Spleen (tissue), 7 donors: ENCODE measurements around the gene NRXN3.

ENCODE experiments used
- POLR2A ChIP-seq, 3 donors: fragments of 450-650 bp; IDR thresholded peaks; one replicate each; pipeline ENCODE4 v1.5.1; 2017; ENCODE audit warnings: antibody characterized with exemption in 3 of 3, mild to moderate bottlenecking in 1 of 3
- POLR2AphosphoS5 ChIP-seq, 3 donors: sonication (generic); formaldehyde crosslinking; IDR thresholded peaks; one replicate each; pipeline ENCODE4 v1.5.1; 2017; ENCODE audit warnings: antibody characterized with exemption in 3 of 3
- TF ChIP-seq, protein P1 (sequence below), 11 experiments: fragments of 200-600 bp in 7 of 11; fragments of 450-650 bp in 4 of 11; sonication (generic) in 4 of 11; IDR thresholded peaks in 8 of 11; conservative IDR thresholded peaks in 3 of 11; 1 replicate in 7 of 11; 2 replicates in 4 of 11; pipeline versions ENCODE4 v1.4.0 to v1.8.0; 2016 to 2021; ENCODE audit warnings: antibody characterized with exemption in 11 of 11, inconsistent platforms in 4 of 11, mild to moderate bottlenecking in 1 of 11
- donor health status: DM: no; HTN: no; CAD: no; lungs with moderate emphysema.
- donor health status: DM: no; HTN: no; CAD: no.
- donor health status: DM: no; HTN: no; CAD: no.

DNA sequence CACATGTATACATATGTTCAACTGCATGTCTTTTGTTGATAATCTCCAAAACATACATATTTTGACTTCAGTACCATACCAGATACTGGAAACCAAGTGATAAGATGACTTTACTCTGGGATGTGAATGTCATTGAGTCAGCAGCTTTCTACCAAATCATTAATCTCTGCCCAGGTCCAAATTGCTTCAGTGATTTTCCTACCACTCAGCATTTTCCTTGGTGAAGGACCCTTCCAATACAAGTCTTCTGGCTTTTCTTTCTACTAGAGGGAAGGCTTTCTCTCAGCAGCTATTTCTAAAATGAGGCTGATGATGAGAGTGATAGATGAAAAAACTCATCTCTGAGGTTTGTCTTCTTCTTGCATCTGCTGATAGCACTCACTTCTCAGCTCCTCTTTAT lies 1008.5 kb downstream of the NRXN3 start:
- TF ChIP-seq, protein P1, sequence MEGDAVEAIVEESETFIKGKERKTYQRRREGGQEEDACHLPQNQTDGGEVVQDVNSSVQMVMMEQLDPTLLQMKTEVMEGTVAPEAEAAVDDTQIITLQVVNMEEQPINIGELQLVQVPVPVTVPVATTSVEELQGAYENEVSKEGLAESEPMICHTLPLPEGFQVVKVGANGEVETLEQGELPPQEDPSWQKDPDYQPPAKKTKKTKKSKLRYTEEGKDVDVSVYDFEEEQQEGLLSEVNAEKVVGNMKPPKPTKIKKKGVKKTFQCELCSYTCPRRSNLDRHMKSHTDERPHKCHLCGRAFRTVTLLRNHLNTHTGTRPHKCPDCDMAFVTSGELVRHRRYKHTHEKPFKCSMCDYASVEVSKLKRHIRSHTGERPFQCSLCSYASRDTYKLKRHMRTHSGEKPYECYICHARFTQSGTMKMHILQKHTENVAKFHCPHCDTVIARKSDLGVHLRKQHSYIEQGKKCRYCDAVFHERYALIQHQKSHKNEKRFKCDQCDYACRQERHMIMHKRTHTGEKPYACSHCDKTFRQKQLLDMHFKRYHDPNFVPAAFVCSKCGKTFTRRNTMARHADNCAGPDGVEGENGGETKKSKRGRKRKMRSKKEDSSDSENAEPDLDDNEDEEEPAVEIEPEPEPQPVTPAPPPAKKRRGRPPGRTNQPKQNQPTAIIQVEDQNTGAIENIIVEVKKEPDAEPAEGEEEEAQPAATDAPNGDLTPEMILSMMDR (IDR thresholded peaks at IDR 0.05 in 8 of 11, conservative IDR thresholded peaks at IDR 0.05 in 3 of 11), result no peak
- TF ChIP-seq POLR2A (IDR thresholded peaks at IDR 0.05) (no peak), POLR2AphosphoS5 (IDR thresholded peaks at IDR 0.05) (no peak)
